ENCODE measurements around the gene ACACA.

ACACA gene

DNA sequence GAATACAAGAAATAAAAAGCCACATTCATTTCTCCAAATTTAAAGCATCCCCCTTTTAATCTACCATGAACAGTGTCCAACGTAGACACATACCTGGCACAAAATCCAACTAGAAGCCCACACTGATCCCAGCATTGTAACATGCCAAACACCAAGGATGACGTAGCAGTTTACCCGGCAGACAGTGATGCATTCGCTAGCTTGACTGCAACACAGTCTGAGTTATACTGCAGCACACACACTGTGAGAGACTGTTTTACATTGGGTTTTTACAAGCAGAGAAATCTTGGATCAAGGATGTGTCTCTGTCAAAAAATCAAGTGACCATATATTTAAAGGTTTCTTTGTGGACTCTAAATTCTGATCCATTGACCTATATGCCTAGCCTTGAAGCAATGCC is 105.3 kb downstream of the ACACA start:
- Histone ChIP-seq H4K20me1 (ENCODE audit: insufficient read depth, low read length, poor library complexity, severe bottlenecking) (peaks cover 8% of the 10 kb centered on the region), H3K27me3 (ENCODE audit: insufficient read depth, low read length, poor library complexity, severe bottlenecking) (no peaks in the 10 kb centered on the region), H2AFZ (ENCODE audit: low read length) (no peak overlapping the region), H3K9ac (ENCODE audit: low read depth, low read length, poor library complexity, severe bottlenecking) (no peak overlapping the region), H3K9me3 (ENCODE audit: insufficient read depth, low read depth, low read length) (no peaks in the 10 kb centered on the region), H3K4me3 (ENCODE audit: low read length, poor library complexity, severe bottlenecking) (no peak overlapping the region), H3K36me3 (ENCODE audit: insufficient read depth, low read length) (peaks cover 6% of the 10 kb centered on the region; the same call in 1 of the 2 replicates), H3F3A (ENCODE audit: low read depth) (peaks cover 4% of the 10 kb centered on the region; the same call in 1 of the 2 replicates), H3K79me2 (ENCODE audit: insufficient read depth, low read length) (no peaks in the 10 kb centered on the region), H3K4me2 (ENCODE audit: low read depth, low read length, poor library complexity, severe bottlenecking) (no peak overlapping the region), H3K9me2 (replicated peaks; ENCODE audit: low read depth, low read length) (no peaks in the 10 kb centered on the region), H3K4me1 (ENCODE audit: insufficient read depth, low read length, poor library complexity, severe bottlenecking) (peaks cover 11% of the 10 kb centered on the region)
- TF ChIP-seq, protein P1, sequence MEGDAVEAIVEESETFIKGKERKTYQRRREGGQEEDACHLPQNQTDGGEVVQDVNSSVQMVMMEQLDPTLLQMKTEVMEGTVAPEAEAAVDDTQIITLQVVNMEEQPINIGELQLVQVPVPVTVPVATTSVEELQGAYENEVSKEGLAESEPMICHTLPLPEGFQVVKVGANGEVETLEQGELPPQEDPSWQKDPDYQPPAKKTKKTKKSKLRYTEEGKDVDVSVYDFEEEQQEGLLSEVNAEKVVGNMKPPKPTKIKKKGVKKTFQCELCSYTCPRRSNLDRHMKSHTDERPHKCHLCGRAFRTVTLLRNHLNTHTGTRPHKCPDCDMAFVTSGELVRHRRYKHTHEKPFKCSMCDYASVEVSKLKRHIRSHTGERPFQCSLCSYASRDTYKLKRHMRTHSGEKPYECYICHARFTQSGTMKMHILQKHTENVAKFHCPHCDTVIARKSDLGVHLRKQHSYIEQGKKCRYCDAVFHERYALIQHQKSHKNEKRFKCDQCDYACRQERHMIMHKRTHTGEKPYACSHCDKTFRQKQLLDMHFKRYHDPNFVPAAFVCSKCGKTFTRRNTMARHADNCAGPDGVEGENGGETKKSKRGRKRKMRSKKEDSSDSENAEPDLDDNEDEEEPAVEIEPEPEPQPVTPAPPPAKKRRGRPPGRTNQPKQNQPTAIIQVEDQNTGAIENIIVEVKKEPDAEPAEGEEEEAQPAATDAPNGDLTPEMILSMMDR (conservative IDR thresholded peaks at IDR 0.05; ENCODE audit: low read length): no peak
- no peak for TF ChIP-seq EZH2phosphoT487 (IDR thresholded peaks at IDR 0.05; ENCODE audit: borderline replicate concordance)

DNA sequence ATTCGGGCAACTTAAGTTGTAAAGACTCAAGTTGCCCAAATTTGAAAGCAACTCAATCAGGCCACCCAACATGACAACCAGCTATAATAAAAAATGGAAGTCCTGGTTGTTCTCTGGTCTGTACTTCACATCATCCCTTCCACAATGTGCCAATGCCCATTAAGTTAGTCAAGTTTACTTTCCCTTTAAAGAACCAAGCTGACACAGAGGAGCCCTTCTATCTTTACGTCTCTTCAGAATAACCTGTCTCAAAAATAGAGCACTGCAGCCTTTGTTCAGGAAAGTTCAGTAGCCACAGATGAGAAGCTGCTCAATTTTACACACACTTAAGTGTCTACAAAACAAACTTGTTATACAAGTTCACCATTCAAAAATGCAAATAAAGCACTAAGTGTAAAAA is 106.0 kb downstream of the ACACA start:
- Histone ChIP-seq H3K9me3 (ENCODE audit: insufficient read depth, low read depth, low read length) (no peaks in the 10 kb centered on the region), H2AFZ (ENCODE audit: low read length) (no peak overlapping the region), H3K27me3 (ENCODE audit: insufficient read depth, low read length, poor library complexity, severe bottlenecking) (no peaks in the 10 kb centered on the region), H3K9ac (ENCODE audit: low read depth, low read length, poor library complexity, severe bottlenecking) (no peak overlapping the region), H3K79me2 (ENCODE audit: insufficient read depth, low read length) (no peaks in the 10 kb centered on the region), H3K9me2 (replicated peaks; ENCODE audit: low read depth, low read length) (no peaks in the 10 kb centered on the region), H3K4me3 (ENCODE audit: low read length, poor library complexity, severe bottlenecking) (no peak overlapping the region), H3K36me3 (ENCODE audit: insufficient read depth, low read length) (peaks cover 6% of the 10 kb centered on the region; the same call in 1 of the 2 replicates), H4K20me1 (ENCODE audit: insufficient read depth, low read length, poor library complexity, severe bottlenecking) (peaks cover 8% of the 10 kb centered on the region), H3F3A (ENCODE audit: low read depth) (peaks cover 4% of the 10 kb centered on the region; the same call in 1 of the 2 replicates), H3K4me2 (ENCODE audit: low read depth, low read length, poor library complexity, severe bottlenecking) (no peak overlapping the region), H3K4me1 (ENCODE audit: insufficient read depth, low read length, poor library complexity, severe bottlenecking) (peaks cover 11% of the 10 kb centered on the region)
- no peak for TF ChIP-seq EZH2phosphoT487 (IDR thresholded peaks at IDR 0.05; ENCODE audit: borderline replicate concordance)
- TF ChIP-seq, protein P1 (conservative IDR thresholded peaks at IDR 0.05; ENCODE audit: low read length): no peak

DNA sequence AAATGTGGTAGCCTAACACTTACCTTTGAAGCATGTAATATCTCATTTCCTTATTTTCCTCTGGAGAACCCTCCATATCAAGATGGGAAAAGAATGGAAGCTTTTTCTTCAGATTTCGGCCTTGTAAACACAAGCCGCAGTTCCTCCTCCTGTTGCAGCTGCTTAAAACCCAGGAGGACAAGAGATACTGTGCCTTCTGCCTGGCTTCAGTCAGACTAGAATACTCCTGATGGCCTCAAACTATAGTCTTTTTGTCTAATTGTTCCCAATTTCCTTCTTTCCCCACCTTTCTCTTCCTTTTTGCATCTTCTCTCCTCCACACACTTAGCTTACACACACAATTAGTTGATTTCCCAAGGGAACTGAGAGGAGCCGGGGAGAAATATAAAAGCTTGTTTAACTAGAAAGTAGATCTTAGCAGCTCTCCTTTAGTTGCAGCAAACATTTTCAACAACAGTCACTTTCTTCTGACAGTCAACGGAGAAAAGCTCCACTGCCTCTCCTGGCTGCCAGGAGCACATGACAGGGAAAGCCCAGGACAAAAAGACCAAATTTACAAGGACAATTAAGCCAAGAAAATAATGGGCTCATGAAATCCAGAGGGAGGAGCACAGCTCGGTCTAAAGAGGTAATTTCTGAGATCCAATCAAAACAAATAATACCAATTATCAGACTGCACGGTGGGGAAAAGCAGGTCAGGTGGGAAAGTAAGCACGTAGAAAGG is 107.2 kb downstream of the ACACA start:
- no peak overlapping the region for H3K9ac ChIP-seq (ENCODE audit: low read depth, low read length, poor library complexity, severe bottlenecking)
- H3K9me3 ChIP-seq (ENCODE audit: insufficient read depth, low read depth, low read length): no peaks in the 10 kb centered on the region
- H4K20me1 ChIP-seq (ENCODE audit: insufficient read depth, low read length, poor library complexity, severe bottlenecking): peaks cover 8% of the 10 kb centered on the region
- TF ChIP-seq EZH2phosphoT487 (IDR thresholded peaks at IDR 0.05; ENCODE audit: borderline replicate concordance): no peak
- TF ChIP-seq, protein P1 (conservative IDR thresholded peaks at IDR 0.05; ENCODE audit: low read length): no peak
- no peak overlapping the region for H2AFZ ChIP-seq (ENCODE audit: low read length)
- H3K9me2 ChIP-seq (replicated peaks; ENCODE audit: low read depth, low read length): no peaks in the 10 kb centered on the region
- peaks cover 6% of the 10 kb centered on the region; the same call in 1 of the 2 replicates for H3K79me2 ChIP-seq (ENCODE audit: insufficient read depth, low read length)
- peaks cover 4% of the 10 kb centered on the region; the same call in 1 of the 2 replicates for H3F3A ChIP-seq (ENCODE audit: low read depth)
- H3K27me3 ChIP-seq (ENCODE audit: insufficient read depth, low read length, poor library complexity, severe bottlenecking): no peaks in the 10 kb centered on the region
- H3K4me2 ChIP-seq (ENCODE audit: low read depth, low read length, poor library complexity, severe bottlenecking): no peak overlapping the region
- peaks cover 6% of the 10 kb centered on the region; the same call in 1 of the 2 replicates for H3K36me3 ChIP-seq (ENCODE audit: insufficient read depth, low read length)
- no peak overlapping the region for H3K4me3 ChIP-seq (ENCODE audit: low read length, poor library complexity, severe bottlenecking)
- H3K4me1 ChIP-seq (ENCODE audit: insufficient read depth, low read length, poor library complexity, severe bottlenecking): peaks cover 11% of the 10 kb centered on the region

All from Loucy (cell line).